Gastrocnemius medialis (tissue), 4 donors: Measurements from ENCODE around the gene NOX5. TPM values are rescaled to one million over a fixed set of nuclear protein-coding genes. Genes with fewer than 3 reads are reported as not detected.

Experiments
- ATAC-seq, 2 donors: fragments of 150-250 bp; one replicate each; pipeline ENCODE4 v1.9.1; 2016
- DNase-seq, 2 donors: peaks; one replicate each; pipeline ENCODE4 v3.0.0-alpha.2; 2019
- H3K27ac ChIP-seq, 4 donors: fragments of 200-600 bp; sonication (generic); 1 replicate in 1 of 4; 2 replicates in 3 of 4; pipeline ENCODE4 v1.5.1; 2016 to 2018; ENCODE audit warnings: mild to moderate bottlenecking in 2 of 4, moderate library complexity in 1 of 4
- H3K27me3 ChIP-seq, 3 donors: fragments of 200-600 bp; sonication (generic) in 2 of 3; 1 replicate in 1 of 3; 2 replicates in 2 of 3; pipeline versions ENCODE4 v1.5.1 to v1.6.0; 2016 to 2019; ENCODE audit warnings: mild to moderate bottlenecking in 1 of 3, moderate library complexity in 1 of 3
- H3K36me3 ChIP-seq, 2 donors: fragments of 200-600 bp; sonication (generic) in 1 of 2; one replicate each; pipeline ENCODE4 v1.5.1; 2017 to 2018
- H3K4me1 ChIP-seq, 2 donors: fragments of 200-600 bp; sonication (generic) in 1 of 2; one replicate each; pipeline ENCODE4 v1.5.1; 2016 to 2017; ENCODE audit warnings: mild to moderate bottlenecking in 2 of 2
- H3K4me3 ChIP-seq, 4 donors: fragments of 200-600 bp; sonication (generic) in 3 of 4; 1 replicate in 1 of 4; 2 replicates in 3 of 4; pipeline ENCODE4 v1.5.1; 2016 to 2019; ENCODE audit warnings: mild to moderate bottlenecking in 2 of 4
- H3K9me3 ChIP-seq, 3 donors: fragments of 200-600 bp; sonication (generic) in 2 of 3; 1 replicate in 1 of 3; 2 replicates in 2 of 3; pipeline ENCODE4 v1.5.1; 2016 to 2019
- CTCF ChIP-seq, 5 experiments: fragments of 450-650 bp in 3 of 5; fragments of 200-600 bp in 2 of 5; sonication (generic) in 2 of 5; IDR thresholded peaks in 4 of 5; conservative IDR thresholded peaks in 1 of 5; 1 replicate in 4 of 5; 2 replicates in 1 of 5; pipeline ENCODE4 v1.5.1; 2016 to 2019; ENCODE audit warnings: antibody characterized with exemption in 5 of 5, mild to moderate bottlenecking in 3 of 5, moderate library complexity in 3 of 5
- POLR2A ChIP-seq, 2 donors: fragments of 450-650 bp; IDR thresholded peaks; one replicate each; pipeline ENCODE4 v1.6.1; 2017; ENCODE audit warnings: antibody characterized with exemption in 2 of 2, mild to moderate bottlenecking in 2 of 2, moderate library complexity in 2 of 2
- in situ Hi-C, 4 donors: fragments of 200-750 bp; cut with MboI; loops; one replicate each; pipeline versions ENCODE4 v1.15.0 to v1.8.0; 2017; ENCODE audit warnings: low sequenced_read_pairs in 4 of 4
- intact Hi-C: fragments of 100-400 bp; cut with DNase I; formaldehyde crosslinking; loops from one replicate; pipeline ENCODE4 v1.15.1; 2023; ENCODE audit warnings: low total_unique reads
- total RNA-seq, 4 donors: library from RNA; depleted of rRNA; stranded (reverse); fragments of >200 nt; gene quantifications; one replicate each; pipeline versions ENCODE4 v1.1.0 to v1.2.3, GENCODE V29; 2016

Gene NOX5
- total RNA-seq, 4 donors from 2014 or later: not detected

GRCh38 chr15:69080295-69081248 lies 66.1 kb downstream of the NOX5 start:
- Histone ChIP-seq H3K9me3 (no peaks in the 10 kb centered on the region), H3K36me3 (no peaks in the 10 kb centered on the region), H3K27me3 (no peaks in the 10 kb centered on the region), H3K4me1 (peaks cover 28 to 41% of the 10 kb centered on the region in 2 donors), H3K27ac (peak overlapping the region; percentile 63 to 74 (median 69)), H3K4me3 (no peak overlapping the region)
- ATAC-seq (no peak), DNase-seq (no peak)
- in situ Hi-C loops: no loop called here
- intact Hi-C loops: loop anchor here (5.0 kb wide), 1 partner anchor 82 kb away; the partner anchor contains the start of gene GLCE
- TF ChIP-seq CTCF (IDR thresholded peaks at IDR 0.05 in 4 of 5, conservative IDR thresholded peaks at IDR 0.05 in 1 of 5): no peak
- TF ChIP-seq POLR2A (IDR thresholded peaks at IDR 0.05): no peak

GRCh38 chr15:69081310-69082004 lies 67.0 kb downstream of the NOX5 start:
- intact Hi-C loops: loop anchor here (5.0 kb wide), 1 partner anchor 81 kb away; the partner anchor contains the start of gene GLCE
- DNase-seq: peak; percentile 37 to 66
- Histone ChIP-seq H3K4me3 (peak overlapping the region in 1 of 4 donors; percentile 8), H3K36me3 (no peaks in the 10 kb centered on the region), H3K4me1 (peaks cover 28 to 41% of the 10 kb centered on the region in 2 donors), H3K27ac (peak overlapping the region; percentile 63 to 74 (median 69)), H3K27me3 (no peaks in the 10 kb centered on the region), H3K9me3 (no peaks in the 10 kb centered on the region)
- peak; percentile 51 to 56 for ATAC-seq
- in situ Hi-C loops: no loop called here
- TF ChIP-seq POLR2A (IDR thresholded peaks at IDR 0.05) (no peak), CTCF (IDR thresholded peaks at IDR 0.05 in 4 of 5, conservative IDR thresholded peaks at IDR 0.05 in 1 of 5) (no peak)

- H3K27ac ChIP-seq: peak overlapping the region; percentile 63 to 74 (median 69)
- ATAC-seq: peak; percentile 85 to 86
- DNase-seq: peak; percentile 30 to 43
- intact Hi-C loops (loop anchor here (5.0 kb wide), 1 partner anchor 80 kb away; the partner anchor contains the start of gene GLCE), in situ Hi-C loops (no loop called here)
- H3K9me3 ChIP-seq: no peaks in the 10 kb centered on the region
- TF ChIP-seq CTCF (IDR thresholded peaks at IDR 0.05 in 4 of 5, conservative IDR thresholded peaks at IDR 0.05 in 1 of 5) (no peak), POLR2A (IDR thresholded peaks at IDR 0.05) (no peak)
- H3K4me1 ChIP-seq: peaks cover 28 to 41% of the 10 kb centered on the region in 2 donors
- no peaks in the 10 kb centered on the region for H3K36me3 ChIP-seq
- peak overlapping the region in 1 of 4 donors; percentile 8 for H3K4me3 ChIP-seq
- no peaks in the 10 kb centered on the region for H3K27me3 ChIP-seq
Observed at GRCh38 chr15:69082021-69082502, 67.6 kb downstream of the NOX5 start.

GRCh38 chr15:69082554-69082953 lies 68.1 kb downstream of the NOX5 start:
- Histone ChIP-seq H3K27ac (peak overlapping the region; percentile 63 to 74 (median 69)), H3K27me3 (no peaks in the 10 kb centered on the region), H3K4me3 (no peak overlapping the region), H3K36me3 (no peaks in the 10 kb centered on the region), H3K9me3 (no peaks in the 10 kb centered on the region), H3K4me1 (peaks cover 28 to 41% of the 10 kb centered on the region in 2 donors)
- in situ Hi-C loops: no loop called here
- no peak for DNase-seq
- intact Hi-C loops: loop anchor here (5.0 kb wide), 1 partner anchor 80 kb away; the partner anchor contains the start of gene GLCE
- peak in 1 of 2 donors; percentile 48 for ATAC-seq
- TF ChIP-seq CTCF (IDR thresholded peaks at IDR 0.05 in 4 of 5, conservative IDR thresholded peaks at IDR 0.05 in 1 of 5) (no peak), POLR2A (IDR thresholded peaks at IDR 0.05) (no peak)
